Right lobe of liver (tissue), 6 donors: ENCODE results near the gene NANS. TPM values are rescaled to one million over a fixed set of nuclear protein-coding genes. Genes with fewer than 3 reads are reported as not detected.

ENCODE experiments used
- ATAC-seq, 4 donors: fragments of 200-7000 bp; cut with Tn5 transposase; one replicate each; pipeline ENCODE4 v1.9.1; 2020; ENCODE audit warnings: mild to moderate bottlenecking in 4 of 4, moderate library complexity in 4 of 4
- DNase-seq, 3 donors: peaks; one replicate each; pipeline ENCODE4 v3.0.0-alpha.2; 2020
- H3K27ac ChIP-seq, 3 donors: fragments of 200-600 bp; one replicate each; pipeline ENCODE4 v1.8.0; 2022
- H3K27me3 ChIP-seq, 2 donors: fragments of 200-600 bp; one replicate each; pipeline ENCODE4 v1.8.0; 2022
- H3K36me3 ChIP-seq, 4 donors: fragments of 200-600 bp; sonication (generic) in 1 of 4; one replicate each; pipeline versions ENCODE4 v1.5.1 to v1.8.0; 2017 to 2022; ENCODE audit warnings: control low read depth in 1 of 4
- H3K4me1 ChIP-seq, 4 donors: fragments of 200-600 bp; sonication (generic) in 1 of 4; one replicate each; pipeline versions ENCODE4 v1.5.1 to v1.8.0; 2017 to 2022; ENCODE audit warnings: control low read depth in 1 of 4
- H3K4me3 ChIP-seq, 3 donors: fragments of 200-600 bp; one replicate each; pipeline ENCODE4 v1.8.0; 2022
- H3K9me3 ChIP-seq, 4 donors: fragments of 200-600 bp; sonication (generic) in 1 of 4; one replicate each; pipeline versions ENCODE4 v1.5.1 to v1.8.0; 2017 to 2022; ENCODE audit warnings: control low read depth in 1 of 4
- POLR2A ChIP-seq: fragments of 450-650 bp; IDR thresholded peaks from one replicate; pipeline ENCODE4 v1.6.1; 2017; ENCODE audit warnings: antibody characterized with exemption, mild to moderate bottlenecking
- WGBS: methylation state at CpG from one replicate; pipeline ENCODE4 v1.1.6; 2018; ENCODE audit warnings: low coverage, low lambda C conversion rate; ENCODE audit not compliant: insufficient coverage; ENCODE audit errors: missing lambda C conversion rate; 5-methylcytosine and 5-hydroxymethylcytosine counted together
- intact Hi-C, 2 donors: fragments of 100-400 bp; cut with DNase I; formaldehyde crosslinking; loops; one replicate each; pipeline versions ENCODE4 v1.11.2 to v1.14.1; 2022
- total RNA-seq, 6 experiments: library from RNA; depleted of rRNA in 2 of 6; stranded (reverse); fragments of >200 nt in 2 of 6; fragmentation: NEBNext Ultra II Directional in 3 of 6; extraction: Animal tissue kit (Norgen Biotek cat#: 25700) in 3 of 6; gene quantifications; one replicate each; pipeline versions ENCODE4 v1.1.0 to v1.2.4, GENCODE V29; 2016 to 2023
- TF ChIP-seq, protein P1 (sequence below), 4 donors: fragments of 200-600 bp in 3 of 4; fragments of 450-650 bp in 1 of 4; IDR thresholded peaks; one replicate each; pipeline versions ENCODE4 v1.5.1 to v1.8.0; 2016 to 2022; ENCODE audit warnings: antibody characterized with exemption in 4 of 4, mild to moderate bottlenecking in 2 of 4
- donor health status: DM: no; HTN: yes; CAD: no.
- donor health status: DM: no; HTN: no; CAD: no.
- donor health status: DM: no; HTN: no; CAD: no.
- donor health status: DM: no; HTN: yes; CAD: no.
- donor health status: DM: no; HTN: yes; CAD: no.

The NANS gene
- total RNA-seq, 6 experiments from 2014 or later = 16.4 to 43.2 (median 30.2) TPM

DNA sequence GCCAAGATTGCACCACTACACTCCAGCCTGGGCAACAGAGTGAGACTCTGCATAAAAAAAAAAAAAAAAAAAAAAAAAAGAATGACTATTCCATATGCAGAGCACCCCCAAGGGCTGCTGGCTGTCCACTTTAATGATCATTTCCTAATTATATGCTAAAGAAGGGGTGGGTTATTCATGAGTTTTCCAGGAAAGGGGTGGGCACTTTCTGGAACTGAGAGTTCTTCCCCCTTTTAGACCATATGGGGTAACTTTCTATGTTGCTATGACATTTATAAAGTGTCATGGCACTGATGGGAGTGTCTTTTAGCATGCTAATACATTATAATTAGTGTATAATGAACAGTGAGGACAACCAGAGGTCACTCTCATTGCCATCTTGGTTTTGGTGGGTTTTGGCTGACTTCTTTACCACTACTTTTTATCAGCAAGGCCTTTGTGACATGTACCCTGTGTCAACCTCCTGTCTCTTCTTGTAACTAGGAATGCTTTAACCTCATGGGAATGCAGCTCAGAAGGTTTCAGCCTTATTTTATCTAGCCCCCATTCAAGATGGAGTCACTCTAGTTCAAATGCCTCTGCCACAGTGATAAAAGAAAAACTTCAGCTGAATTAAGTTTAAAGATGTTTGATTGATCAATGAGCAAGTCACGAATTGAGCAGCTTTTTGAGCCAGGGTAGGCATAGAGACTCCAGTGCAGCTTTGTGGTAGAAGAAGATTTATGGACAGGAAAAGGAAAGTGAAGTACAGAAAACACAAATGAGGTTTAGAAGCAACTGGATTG, 7.1 kb upstream of the NANS start:
- Histone ChIP-seq H3K36me3 (no peaks in the 10 kb centered on the region), H3K27me3 (no peaks in the 10 kb centered on the region), H3K27ac (no peak overlapping the region), H3K9me3 (no peaks in the 10 kb centered on the region), H3K4me1 (no peaks in the 10 kb centered on the region), H3K4me3 (no peak overlapping the region)
- 70% methylated on average over 1 of the region's 1 CpG for WGBS
- intact Hi-C loops = no loop called here
- no peak for TF ChIP-seq POLR2A
- TF ChIP-seq, protein P1, sequence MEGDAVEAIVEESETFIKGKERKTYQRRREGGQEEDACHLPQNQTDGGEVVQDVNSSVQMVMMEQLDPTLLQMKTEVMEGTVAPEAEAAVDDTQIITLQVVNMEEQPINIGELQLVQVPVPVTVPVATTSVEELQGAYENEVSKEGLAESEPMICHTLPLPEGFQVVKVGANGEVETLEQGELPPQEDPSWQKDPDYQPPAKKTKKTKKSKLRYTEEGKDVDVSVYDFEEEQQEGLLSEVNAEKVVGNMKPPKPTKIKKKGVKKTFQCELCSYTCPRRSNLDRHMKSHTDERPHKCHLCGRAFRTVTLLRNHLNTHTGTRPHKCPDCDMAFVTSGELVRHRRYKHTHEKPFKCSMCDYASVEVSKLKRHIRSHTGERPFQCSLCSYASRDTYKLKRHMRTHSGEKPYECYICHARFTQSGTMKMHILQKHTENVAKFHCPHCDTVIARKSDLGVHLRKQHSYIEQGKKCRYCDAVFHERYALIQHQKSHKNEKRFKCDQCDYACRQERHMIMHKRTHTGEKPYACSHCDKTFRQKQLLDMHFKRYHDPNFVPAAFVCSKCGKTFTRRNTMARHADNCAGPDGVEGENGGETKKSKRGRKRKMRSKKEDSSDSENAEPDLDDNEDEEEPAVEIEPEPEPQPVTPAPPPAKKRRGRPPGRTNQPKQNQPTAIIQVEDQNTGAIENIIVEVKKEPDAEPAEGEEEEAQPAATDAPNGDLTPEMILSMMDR (IDR thresholded peaks at IDR 0.05) = no peak
- no peak for DNase-seq
- ATAC-seq = no peak

DNA sequence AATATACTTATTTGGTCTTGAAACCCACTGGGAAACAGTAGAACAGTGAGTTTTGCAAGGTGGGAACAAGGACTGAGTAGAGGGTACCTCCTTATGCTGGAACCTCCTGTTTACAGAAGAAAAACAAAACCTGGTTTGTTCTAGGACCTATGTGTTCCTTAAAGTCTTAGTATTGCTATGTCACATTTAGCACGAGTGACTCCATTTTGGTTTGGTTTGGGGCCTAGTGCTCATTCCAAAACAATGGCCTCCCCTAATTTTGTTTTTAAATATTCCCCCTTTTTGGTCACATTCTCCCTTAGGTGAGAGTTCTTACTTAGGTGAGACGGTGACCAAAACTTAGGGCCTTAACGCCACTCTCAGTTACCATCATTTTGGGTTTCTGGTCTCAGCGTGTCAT, 6.2 kb upstream of the NANS start:
- Histone ChIP-seq H3K27me3 (no peaks in the 10 kb centered on the region), H3K36me3 (no peaks in the 10 kb centered on the region), H3K27ac (no peak overlapping the region), H3K9me3 (no peaks in the 10 kb centered on the region), H3K4me1 (no peaks in the 10 kb centered on the region), H3K4me3 (no peak overlapping the region)
- ATAC-seq (no peak), DNase-seq (no peak)
- whole genome bisulfite sequencing = 100% methylated on average over 1 of the region's 4 CpGs
- TF ChIP-seq, protein P1 (IDR thresholded peaks at IDR 0.05) = no peak
- no peak for TF ChIP-seq POLR2A
- intact Hi-C loops = no loop called here

DNA sequence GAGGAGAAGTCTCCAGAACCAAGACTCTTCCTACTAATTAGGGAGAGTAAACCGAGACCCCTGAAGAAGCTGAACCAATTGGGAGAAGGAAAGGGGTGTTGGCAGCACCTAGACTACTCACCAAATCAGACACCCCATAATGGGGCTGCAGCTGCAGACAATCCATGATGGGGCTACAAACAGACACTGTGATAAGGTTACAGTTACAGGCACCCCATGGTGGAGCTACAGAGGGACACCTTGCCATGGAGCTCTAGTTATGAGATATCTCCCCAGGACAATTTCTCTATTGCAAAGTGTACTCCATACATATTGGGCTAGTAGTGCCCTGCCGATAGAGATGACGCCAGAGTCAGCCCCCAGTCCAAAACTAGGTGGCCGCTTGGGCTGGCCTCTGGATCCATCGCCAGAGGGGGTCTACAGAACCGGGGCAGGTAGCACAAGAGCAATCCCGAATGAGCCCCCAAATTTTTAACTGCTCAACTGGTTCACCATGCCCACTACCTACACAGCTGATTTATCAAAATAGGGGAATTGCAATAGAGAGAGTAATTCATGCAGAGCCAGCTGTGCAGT, 2.1 kb upstream of the NANS start:
- H3K27me3 ChIP-seq = no peaks in the 10 kb centered on the region
- no peak for ATAC-seq
- no peak overlapping the region for H3K4me3 ChIP-seq
- DNase-seq = no peak
- no peaks in the 10 kb centered on the region for H3K36me3 ChIP-seq
- 90% methylated on average over 2 of the region's 7 CpGs for WGBS
- no peaks in the 10 kb centered on the region for H3K9me3 ChIP-seq
- H3K27ac ChIP-seq = no peak overlapping the region
- peaks cover 0 to 14% (median 5%) of the 10 kb centered on the region in 4 donors for H3K4me1 ChIP-seq
- intact Hi-C loops = no loop called here
- TF ChIP-seq POLR2A = no peak
- TF ChIP-seq, protein P1 (IDR thresholded peaks at IDR 0.05) = no peak

DNA sequence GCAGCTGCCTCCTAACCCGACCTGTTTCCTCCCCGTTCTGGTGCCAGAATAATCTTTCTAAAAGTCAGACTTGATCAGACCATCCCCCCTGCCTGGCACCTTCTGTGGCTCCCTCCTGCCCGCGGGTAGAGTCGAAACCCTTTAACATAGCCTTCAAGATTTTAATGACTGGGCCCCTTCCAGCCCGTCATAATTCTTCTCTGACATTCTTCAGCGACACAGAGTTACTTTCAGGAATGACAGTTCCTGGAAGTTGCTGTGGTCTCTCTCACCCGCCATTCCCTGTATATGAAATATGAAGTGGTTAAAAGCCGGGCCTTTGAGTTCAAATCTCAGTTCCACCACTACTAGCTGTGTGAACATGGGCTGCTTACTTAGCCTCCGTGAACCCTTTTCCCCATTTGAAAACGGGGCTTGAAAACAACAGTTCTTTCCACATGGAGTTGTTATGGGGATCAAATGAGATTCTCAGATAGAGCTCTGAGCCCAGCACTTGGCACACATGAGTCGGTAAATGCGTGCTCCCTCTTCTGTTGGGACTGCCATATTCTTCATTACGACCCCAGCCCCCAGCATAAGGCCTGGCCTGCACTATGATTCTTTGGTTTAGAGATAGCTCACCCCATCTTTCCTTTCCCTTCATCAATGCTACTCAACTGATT, 737 bp downstream of the NANS start:
- intact Hi-C loops = no loop called here
- H3K27me3 ChIP-seq = no peaks in the 10 kb centered on the region
- peak overlapping the region; percentile 70 to 86 (median 81) for H3K4me3 ChIP-seq
- 3% methylated on average over 14 of the region's 14 CpGs for WGBS
- no peaks in the 10 kb centered on the region for H3K9me3 ChIP-seq
- DNase-seq = no peak
- peaks cover 0 to 8% (median 5%) of the 10 kb centered on the region in 4 donors for H3K36me3 ChIP-seq
- H3K4me1 ChIP-seq = peaks cover 0 to 14% (median 5%) of the 10 kb centered on the region in 4 donors
- no peak for ATAC-seq
- TF ChIP-seq, protein P1 (IDR thresholded peaks at IDR 0.05) = no peak
- no peak for TF ChIP-seq POLR2A
- peak overlapping the region; percentile 91 to 92 (median 91) for H3K27ac ChIP-seq
